ENCODE data around the gene CCDC86. TPM values are rescaled to one million over a fixed set of nuclear protein-coding genes. Genes with fewer than 3 reads are reported as not detected.
A peak's percentile ranks its signal among the peaks of the same experiment; 100 is the strongest.

The CCDC86 gene
- total RNA-seq, 1 experiment from 2014 or later = 53.5 TPM

DNA sequence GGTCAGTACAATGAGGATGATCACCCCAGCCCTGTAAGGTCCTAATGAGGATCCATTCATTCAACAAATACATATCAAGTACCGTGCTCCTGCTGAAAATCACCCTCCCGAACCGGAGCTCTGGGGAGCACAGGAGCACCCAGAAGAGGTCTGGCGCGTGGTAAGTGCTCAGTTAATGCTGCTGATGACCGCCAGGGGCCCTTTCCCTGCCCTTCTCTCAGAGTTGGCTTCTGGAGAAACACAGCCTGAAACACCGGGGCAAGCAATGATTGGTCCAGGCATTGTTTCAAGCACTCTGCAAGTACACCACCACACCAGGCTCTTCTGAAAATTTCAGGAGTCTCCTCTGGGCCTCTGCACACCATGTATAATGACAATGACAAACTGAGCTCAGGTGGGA is 3.8 kb upstream of the CCDC86 start:
- DNase-seq (ENCODE audit: low spot score) (peak; percentile 55), ATAC-seq (peak; percentile 72)
- Mint-ChIP-seq H3K27me3 (ENCODE audit: low read depth) (peaks cover 10% of the 10 kb centered on the region), H3K36me3 (no peaks in the 10 kb centered on the region), H3K4me1 (peaks cover 10% of the 10 kb centered on the region), H3K9me3 (no peaks in the 10 kb centered on the region), H3K27ac (no peak overlapping the region), H3K4me3 (no peak overlapping the region)
- ChIA-PET POLR2A (no interaction called here), CTCF (interaction anchor here (0.6 to 5.4 kb wide), 19 partner anchors 9 to 349 kb away, joined by 3 to 57 read pairs (median 4); partner anchors contain the start of genes TMEM132A and ZP1)
- TF ChIP-seq, protein P1, sequence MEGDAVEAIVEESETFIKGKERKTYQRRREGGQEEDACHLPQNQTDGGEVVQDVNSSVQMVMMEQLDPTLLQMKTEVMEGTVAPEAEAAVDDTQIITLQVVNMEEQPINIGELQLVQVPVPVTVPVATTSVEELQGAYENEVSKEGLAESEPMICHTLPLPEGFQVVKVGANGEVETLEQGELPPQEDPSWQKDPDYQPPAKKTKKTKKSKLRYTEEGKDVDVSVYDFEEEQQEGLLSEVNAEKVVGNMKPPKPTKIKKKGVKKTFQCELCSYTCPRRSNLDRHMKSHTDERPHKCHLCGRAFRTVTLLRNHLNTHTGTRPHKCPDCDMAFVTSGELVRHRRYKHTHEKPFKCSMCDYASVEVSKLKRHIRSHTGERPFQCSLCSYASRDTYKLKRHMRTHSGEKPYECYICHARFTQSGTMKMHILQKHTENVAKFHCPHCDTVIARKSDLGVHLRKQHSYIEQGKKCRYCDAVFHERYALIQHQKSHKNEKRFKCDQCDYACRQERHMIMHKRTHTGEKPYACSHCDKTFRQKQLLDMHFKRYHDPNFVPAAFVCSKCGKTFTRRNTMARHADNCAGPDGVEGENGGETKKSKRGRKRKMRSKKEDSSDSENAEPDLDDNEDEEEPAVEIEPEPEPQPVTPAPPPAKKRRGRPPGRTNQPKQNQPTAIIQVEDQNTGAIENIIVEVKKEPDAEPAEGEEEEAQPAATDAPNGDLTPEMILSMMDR (IDR thresholded peaks at IDR 0.05) = peak; percentile 43
- TF ChIP-seq FOXP1 (CRISPR knock-in tag; IDR thresholded peaks at IDR 0.05; ENCODE audit: borderline replicate concordance) = no peak

DNA sequence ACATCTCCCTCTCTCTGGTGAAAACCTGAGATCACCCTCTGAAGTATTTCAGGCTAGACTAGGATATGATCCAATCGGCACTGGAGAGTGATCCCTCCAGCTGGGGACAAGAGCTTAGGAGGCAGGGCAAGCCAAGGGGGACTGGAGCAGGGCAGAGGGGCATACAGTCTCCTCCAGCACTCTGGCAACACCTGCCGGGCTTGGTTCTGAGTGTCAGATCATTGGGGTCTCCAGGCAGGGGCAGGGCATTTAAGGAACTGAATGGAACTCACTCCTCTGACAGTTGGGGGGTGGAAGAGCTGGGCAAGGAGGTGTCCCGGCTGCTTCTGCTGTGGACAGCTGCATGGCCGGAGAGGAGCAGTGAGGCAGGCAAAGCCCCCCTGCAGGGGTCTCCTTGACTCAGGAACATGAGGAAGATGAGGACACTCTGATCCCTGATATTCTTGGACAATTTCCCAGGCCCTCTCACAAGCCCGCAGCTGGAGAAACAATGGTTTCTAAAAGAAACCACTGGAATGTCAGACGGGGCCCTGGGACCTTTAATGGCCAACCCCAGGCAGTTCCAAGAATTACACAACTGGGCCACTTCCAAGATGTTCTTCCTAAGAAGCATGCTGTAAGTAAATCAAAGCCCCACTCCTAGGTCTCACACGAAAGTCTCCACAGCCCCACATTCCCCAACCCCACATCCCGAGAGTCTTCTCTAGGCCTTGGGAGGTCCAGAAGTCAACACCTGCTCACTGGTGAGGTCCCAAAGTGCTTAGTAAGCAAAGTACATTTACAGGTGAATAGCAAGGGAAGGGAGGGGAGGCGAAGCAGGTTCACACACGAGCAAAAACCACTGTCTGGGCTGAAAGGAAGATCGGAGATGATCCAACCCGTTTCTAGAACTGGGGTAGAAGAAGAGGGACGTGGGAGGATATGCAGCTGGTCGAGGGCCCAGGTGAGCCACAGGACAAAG is 1.2 kb upstream of the CCDC86 start:
- ChIA-PET CTCF (interaction anchor here (1.2 to 2.7 kb wide), 5 partner anchors 10 to 130 kb away, joined by 3 to 15 read pairs (median 4); no protein-coding TSS in a partner anchor), POLR2A (interaction anchor here (0.5 kb wide), 1 partner anchor 65 kb away, joined by 3 read pairs; no protein-coding TSS in a partner anchor)
- Mint-ChIP-seq H3K27me3 (ENCODE audit: low read depth) (peaks cover 4% of the 10 kb centered on the region), H3K4me1 (peaks cover 33% of the 10 kb centered on the region), H3K4me3 (peak overlapping the region; percentile 89), H3K27ac (peak overlapping the region; percentile 99), H3K36me3 (no peaks in the 10 kb centered on the region), H3K9me3 (no peaks in the 10 kb centered on the region)
- no peak for DNase-seq (ENCODE audit: low spot score)
- TF ChIP-seq, protein P2, sequence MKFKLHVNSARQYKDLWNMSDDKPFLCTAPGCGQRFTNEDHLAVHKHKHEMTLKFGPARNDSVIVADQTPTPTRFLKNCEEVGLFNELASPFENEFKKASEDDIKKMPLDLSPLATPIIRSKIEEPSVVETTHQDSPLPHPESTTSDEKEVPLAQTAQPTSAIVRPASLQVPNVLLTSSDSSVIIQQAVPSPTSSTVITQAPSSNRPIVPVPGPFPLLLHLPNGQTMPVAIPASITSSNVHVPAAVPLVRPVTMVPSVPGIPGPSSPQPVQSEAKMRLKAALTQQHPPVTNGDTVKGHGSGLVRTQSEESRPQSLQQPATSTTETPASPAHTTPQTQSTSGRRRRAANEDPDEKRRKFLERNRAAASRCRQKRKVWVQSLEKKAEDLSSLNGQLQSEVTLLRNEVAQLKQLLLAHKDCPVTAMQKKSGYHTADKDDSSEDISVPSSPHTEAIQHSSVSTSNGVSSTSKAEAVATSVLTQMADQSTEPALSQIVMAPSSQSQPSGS (CRISPR knock-in tag; IDR thresholded peaks at IDR 0.05; ENCODE audit: borderline replicate concordance, low read depth) = no peak
- TF ChIP-seq, protein P3, sequence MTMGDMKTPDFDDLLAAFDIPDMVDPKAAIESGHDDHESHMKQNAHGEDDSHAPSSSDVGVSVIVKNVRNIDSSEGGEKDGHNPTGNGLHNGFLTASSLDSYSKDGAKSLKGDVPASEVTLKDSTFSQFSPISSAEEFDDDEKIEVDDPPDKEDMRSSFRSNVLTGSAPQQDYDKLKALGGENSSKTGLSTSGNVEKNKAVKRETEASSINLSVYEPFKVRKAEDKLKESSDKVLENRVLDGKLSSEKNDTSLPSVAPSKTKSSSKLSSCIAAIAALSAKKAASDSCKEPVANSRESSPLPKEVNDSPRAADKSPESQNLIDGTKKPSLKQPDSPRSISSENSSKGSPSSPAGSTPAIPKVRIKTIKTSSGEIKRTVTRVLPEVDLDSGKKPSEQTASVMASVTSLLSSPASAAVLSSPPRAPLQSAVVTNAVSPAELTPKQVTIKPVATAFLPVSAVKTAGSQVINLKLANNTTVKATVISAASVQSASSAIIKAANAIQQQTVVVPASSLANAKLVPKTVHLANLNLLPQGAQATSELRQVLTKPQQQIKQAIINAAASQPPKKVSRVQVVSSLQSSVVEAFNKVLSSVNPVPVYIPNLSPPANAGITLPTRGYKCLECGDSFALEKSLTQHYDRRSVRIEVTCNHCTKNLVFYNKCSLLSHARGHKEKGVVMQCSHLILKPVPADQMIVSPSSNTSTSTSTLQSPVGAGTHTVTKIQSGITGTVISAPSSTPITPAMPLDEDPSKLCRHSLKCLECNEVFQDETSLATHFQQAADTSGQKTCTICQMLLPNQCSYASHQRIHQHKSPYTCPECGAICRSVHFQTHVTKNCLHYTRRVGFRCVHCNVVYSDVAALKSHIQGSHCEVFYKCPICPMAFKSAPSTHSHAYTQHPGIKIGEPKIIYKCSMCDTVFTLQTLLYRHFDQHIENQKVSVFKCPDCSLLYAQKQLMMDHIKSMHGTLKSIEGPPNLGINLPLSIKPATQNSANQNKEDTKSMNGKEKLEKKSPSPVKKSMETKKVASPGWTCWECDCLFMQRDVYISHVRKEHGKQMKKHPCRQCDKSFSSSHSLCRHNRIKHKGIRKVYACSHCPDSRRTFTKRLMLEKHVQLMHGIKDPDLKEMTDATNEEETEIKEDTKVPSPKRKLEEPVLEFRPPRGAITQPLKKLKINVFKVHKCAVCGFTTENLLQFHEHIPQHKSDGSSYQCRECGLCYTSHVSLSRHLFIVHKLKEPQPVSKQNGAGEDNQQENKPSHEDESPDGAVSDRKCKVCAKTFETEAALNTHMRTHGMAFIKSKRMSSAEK (CRISPR knock-in tag; IDR thresholded peaks at IDR 0.05; ENCODE audit: borderline replicate concordance) = no peak
- TF ChIP-seq TP53 (CRISPR knock-in tag; IDR thresholded peaks at IDR 0.05) (no peak), TEAD1 (CRISPR knock-in tag; IDR thresholded peaks at IDR 0.05) (no peak), SMAD3 (CRISPR knock-in tag; IDR thresholded peaks at IDR 0.05; ENCODE audit: borderline replicate concordance) (no peak), CREM (CRISPR knock-in tag; IDR thresholded peaks at IDR 0.05) (no peak), OVOL2 (CRISPR knock-in tag; IDR thresholded peaks at IDR 0.05; ENCODE audit: borderline replicate concordance) (no peak), FOXJ3 (CRISPR knock-in tag; IDR thresholded peaks at IDR 0.05; ENCODE audit: borderline replicate concordance) (no peak), TCF7 (CRISPR knock-in tag; IDR thresholded peaks at IDR 0.05; ENCODE audit: low read depth) (no peak), JUN (CRISPR knock-in tag; IDR thresholded peaks at IDR 0.05) (no peak), SOX15 (CRISPR knock-in tag; IDR thresholded peaks at IDR 0.05) (no peak)
- TF ChIP-seq, protein P4, sequence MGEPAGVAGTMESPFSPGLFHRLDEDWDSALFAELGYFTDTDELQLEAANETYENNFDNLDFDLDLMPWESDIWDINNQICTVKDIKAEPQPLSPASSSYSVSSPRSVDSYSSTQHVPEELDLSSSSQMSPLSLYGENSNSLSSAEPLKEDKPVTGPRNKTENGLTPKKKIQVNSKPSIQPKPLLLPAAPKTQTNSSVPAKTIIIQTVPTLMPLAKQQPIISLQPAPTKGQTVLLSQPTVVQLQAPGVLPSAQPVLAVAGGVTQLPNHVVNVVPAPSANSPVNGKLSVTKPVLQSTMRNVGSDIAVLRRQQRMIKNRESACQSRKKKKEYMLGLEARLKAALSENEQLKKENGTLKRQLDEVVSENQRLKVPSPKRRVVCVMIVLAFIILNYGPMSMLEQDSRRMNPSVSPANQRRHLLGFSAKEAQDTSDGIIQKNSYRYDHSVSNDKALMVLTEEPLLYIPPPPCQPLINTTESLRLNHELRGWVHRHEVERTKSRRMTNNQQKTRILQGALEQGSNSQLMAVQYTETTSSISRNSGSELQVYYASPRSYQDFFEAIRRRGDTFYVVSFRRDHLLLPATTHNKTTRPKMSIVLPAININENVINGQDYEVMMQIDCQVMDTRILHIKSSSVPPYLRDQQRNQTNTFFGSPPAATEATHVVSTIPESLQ (CRISPR knock-in tag; IDR thresholded peaks at IDR 0.05) = no peak
- TF ChIP-seq, protein P5, sequence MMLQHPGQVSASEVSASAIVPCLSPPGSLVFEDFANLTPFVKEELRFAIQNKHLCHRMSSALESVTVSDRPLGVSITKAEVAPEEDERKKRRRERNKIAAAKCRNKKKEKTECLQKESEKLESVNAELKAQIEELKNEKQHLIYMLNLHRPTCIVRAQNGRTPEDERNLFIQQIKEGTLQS (CRISPR knock-in tag; conservative IDR thresholded peaks at IDR 0.05) = no peak
- ATAC-seq = no peak
